Spinal cord (tissue), 10 donors: ENCODE data around the gene DHRS4. TPM values are rescaled to one million over a fixed set of nuclear protein-coding genes. Genes with fewer than 3 reads are reported as not detected.
A peak's percentile ranks its signal among the peaks of the same experiment; 100 is the strongest.
"Not testable (repeated sequence)": the region's sequence is repeated elsewhere in the genome, so short reads cannot be mapped to it uniquely, and the experiment has no call there.

Source experiments
- DNase-seq, 6 donors: peaks; one replicate each; pipeline versions ENCODE4 v3.0.0 to v3.0.0-alpha.2; 2013 to 2015; ENCODE audit warnings: low spot score in 6 of 6, low read depth in 4 of 6
- H3K27ac ChIP-seq: one replicate; pipeline ENCODE4 v1.5.1; 2013; ENCODE audit warnings: low read depth, low read length, control low read depth
- H3K27me3 ChIP-seq: one replicate; pipeline ENCODE4 v1.6.1; 2013; ENCODE audit warnings: low read length; ENCODE audit not compliant: control insufficient read depth, insufficient read depth
- H3K36me3 ChIP-seq: one replicate; pipeline ENCODE4 v1.6.1; 2013; ENCODE audit warnings: low read length; ENCODE audit not compliant: control insufficient read depth, insufficient read depth
- H3K4me1 ChIP-seq: one replicate; pipeline ENCODE4 v1.6.1; 2013; ENCODE audit warnings: low read length; ENCODE audit not compliant: control insufficient read depth, insufficient read depth
- H3K4me3 ChIP-seq: one replicate; pipeline ENCODE4 v1.5.1; 2013; ENCODE audit warnings: low read depth, low read length, control low read depth
- H3K9me3 ChIP-seq: one replicate; pipeline ENCODE4 v1.6.1; 2013; ENCODE audit warnings: low read length; ENCODE audit not compliant: control insufficient read depth, insufficient read depth
- WGBS: methylation state at CpG from one replicate; pipeline ENCODE4 v1.1.5; 2013; ENCODE audit warnings: missing lambda C conversion rate; ENCODE audit not compliant: insufficient coverage; 5-methylcytosine and 5-hydroxymethylcytosine counted together
- polyA plus RNA-seq, 2 donors: library from polyadenylated mRNA; unstranded; fragments of 120-200 nt; gene quantifications; one replicate each; pipeline ENCODE4 v1.2.1, GENCODE V29; 2013; ENCODE audit not compliant: insufficient read length in 2 of 2
- total RNA-seq, 2 donors: library from RNA; depleted of rRNA in 1 of 2; stranded (reverse); fragments of 120-200 nt in 1 of 2; fragments of >200 nt in 1 of 2; gene quantifications; one replicate each; pipeline versions ENCODE4 v1.2.3 to v1.2.4, GENCODE V29; 2013 to 2014
- donor health status: healthy.

The DHRS4 gene
- total and polyA plus RNA-seq, 4 donors = 14.1 to 22.7 (median 18.2) TPM

- H3K4me1 ChIP-seq, H3K27ac ChIP-seq, H3K9me3 ChIP-seq, H3K4me3 ChIP-seq, DNase-seq, H3K27me3 ChIP-seq, H3K36me3 ChIP-seq: not testable (repeated sequence)
- WGBS = 100% methylated on average over 1 of the region's 8 CpGs
These were observed 19.6 kb downstream of the DHRS4 start for GRCh38 chr14:23973178-23973577.

- not testable (repeated sequence) for H3K4me3 ChIP-seq, H3K27me3 ChIP-seq, H3K36me3 ChIP-seq, H3K9me3 ChIP-seq, H3K27ac ChIP-seq, H3K4me1 ChIP-seq, DNase-seq
These were observed 20.5 kb downstream of the DHRS4 start for GRCh38 chr14:23974041-23974440.

- H3K27me3 ChIP-seq, H3K9me3 ChIP-seq, H3K36me3 ChIP-seq, H3K27ac ChIP-seq, DNase-seq, H3K4me3 ChIP-seq, H3K4me1 ChIP-seq: not testable (repeated sequence)
- WGBS = no CpG with 5 or more reads among the region's 2 CpGs
These were observed 23.6 kb downstream of the DHRS4 start for GRCh38 chr14:23977208-23977607.

- H3K27me3 ChIP-seq, DNase-seq, H3K4me3 ChIP-seq, H3K27ac ChIP-seq, H3K9me3 ChIP-seq, H3K36me3 ChIP-seq, H3K4me1 ChIP-seq: not testable (repeated sequence)
- WGBS = 90% methylated on average over 2 of the region's 10 CpGs
These were observed 28.6 kb downstream of the DHRS4 start for GRCh38 chr14:23981951-23982813.

GRCh38 chr14:23984891-23985602 lies 31.5 kb downstream of the DHRS4 start:
- Histone ChIP-seq H3K27ac (no peak overlapping the region), H3K36me3 (no peaks in the 10 kb centered on the region), H3K27me3 (no peaks in the 10 kb centered on the region), H3K4me1 (peaks cover 25% of the 10 kb centered on the region), H3K4me3 (no peak overlapping the region), H3K9me3 (no peaks in the 10 kb centered on the region)
- WGBS = 100% methylated on average over 2 of the region's 4 CpGs
- no peak for DNase-seq

- H3K27me3 ChIP-seq, H3K36me3 ChIP-seq, H3K27ac ChIP-seq, H3K4me3 ChIP-seq, H3K9me3 ChIP-seq, DNase-seq: not testable (repeated sequence)
- H3K4me1 ChIP-seq = peaks cover 28% of the 10 kb centered on the region
- 92% methylated on average over 5 of the region's 6 CpGs for WGBS
These were observed 34.6 kb downstream of the DHRS4 start for GRCh38 chr14:23988223-23988606.

GRCh38 chr14:23988607-23989363 lies 35.2 kb downstream of the DHRS4 start, which contains the start of gene DHRS4L2:
Gene DHRS4L2, plus strand, starts transcription at chr14:23988929. Its CDS starts 19 bp downstream, at chr14:23988948.
- DNase-seq = peak in 2 of 6 donors; percentile 32 to 59
- 30% methylated on average over 40 of the region's 40 CpGs for WGBS
- H3K4me3 ChIP-seq, H3K9me3 ChIP-seq, H3K27ac ChIP-seq, H3K36me3 ChIP-seq, H3K27me3 ChIP-seq: not testable (repeated sequence)
- peaks cover 28% of the 10 kb centered on the region for H3K4me1 ChIP-seq

- H3K27ac ChIP-seq, H3K27me3 ChIP-seq, H3K36me3 ChIP-seq, H3K4me3 ChIP-seq, H3K9me3 ChIP-seq: not testable (repeated sequence)
- H3K4me1 ChIP-seq = peaks cover 28% of the 10 kb centered on the region
- DNase-seq = peak in 2 of 6 donors; percentile 71 to 79
- 34% methylated on average over 10 of the region's 21 CpGs for WGBS
These were observed 36.3 kb downstream of the DHRS4 start for GRCh38 chr14:23989734-23990445.

GRCh38 chr14:23990961-23991360 lies 37.4 kb downstream of the DHRS4 start:
- not testable (repeated sequence) for H3K4me3 ChIP-seq, H3K27ac ChIP-seq, H3K27me3 ChIP-seq, DNase-seq, H3K36me3 ChIP-seq, H3K9me3 ChIP-seq
- peaks cover 28% of the 10 kb centered on the region for H3K4me1 ChIP-seq
- no CpG with 5 or more reads among the region's 1 CpG for WGBS
